Prostate gland (tissue), 2 donors: ENCODE data around the gene DEDD2. TPM values are rescaled to one million over a fixed set of nuclear protein-coding genes. Genes with fewer than 3 reads are reported as not detected.

ENCODE experiments used
- DNase-seq: peaks from one replicate; pipeline ENCODE4 v3.0.0-alpha.2; 2019; ENCODE audit warnings: low spot score
- H3K27ac ChIP-seq, 2 donors: fragments of 200-600 bp; sonication (generic); 2 replicates each; pipeline ENCODE4 v1.5.1; 2017 to 2019
- H3K27me3 ChIP-seq: fragments of 200-600 bp; sonication (generic); replicated peaks from 2 replicates; pipeline ENCODE4 v1.5.1; 2019; ENCODE audit not compliant: insufficient read depth
- H3K36me3 ChIP-seq, 2 donors: fragments of 200-600 bp; sonication (generic); 1 replicate in 1 of 2; 2 replicates in 1 of 2; pipeline versions ENCODE4 v1.5.1 to v1.8.1; 2017 to 2019
- H3K4me1 ChIP-seq: fragments of 200-600 bp; sonication (generic); replicated peaks from 2 replicates; pipeline ENCODE4 v1.5.1; 2019
- H3K4me3 ChIP-seq, 2 donors: fragments of 200-600 bp; sonication (generic); 2 replicates each; pipeline ENCODE4 v1.5.1; 2017 to 2019
- H3K9me3 ChIP-seq: fragments of 200-600 bp; sonication (generic); 2 replicates; pipeline ENCODE4 v1.5.1; 2017
- POLR2A ChIP-seq: fragments of 450-650 bp; IDR thresholded peaks from one replicate; pipeline ENCODE4 v1.6.1; 2016; ENCODE audit warnings: antibody characterized with exemption, mild to moderate bottlenecking
- POLR2AphosphoS5 ChIP-seq: sonication (generic); formaldehyde crosslinking; IDR thresholded peaks from one replicate; pipeline ENCODE4 v1.6.1; 2017; ENCODE audit warnings: antibody characterized with exemption
- WGBS: methylation state at CpG from one replicate; pipeline ENCODE4 v1.1.5; 2018; 5-methylcytosine and 5-hydroxymethylcytosine counted together
- intact Hi-C: fragments of 100-400 bp; cut with DNase I; formaldehyde crosslinking; loops from one replicate; pipeline ENCODE4 v1.14.2; 2022
- total RNA-seq, 2 donors: library from RNA; depleted of rRNA; stranded (reverse); fragments of >200 nt; gene quantifications; one replicate each; pipeline ENCODE4 v1.1.0, GENCODE V29; 2016
- TF ChIP-seq, protein P1 (sequence below), 4 experiments: fragments of 200-600 bp in 2 of 4; fragments of 450-650 bp in 2 of 4; sonication (generic) in 2 of 4; IDR thresholded peaks; 1 replicate in 3 of 4; 2 replicates in 1 of 4; pipeline ENCODE4 v1.5.1; 2016 to 2019; ENCODE audit warnings: antibody characterized with exemption in 4 of 4, mild to moderate bottlenecking in 2 of 4, moderate library complexity in 2 of 4

The DEDD2 gene
- total RNA-seq, 2 donors from 2014 or later: 70.3 to 98.1 TPM

GRCh38 chr19:42150911-42151361 lies 66.5 kb downstream of the DEDD2 start:
- Histone ChIP-seq H3K4me1 (no peaks in the 10 kb centered on the region), H3K36me3 (no peaks in the 10 kb centered on the region), H3K27me3 (peaks cover 13% of the 10 kb centered on the region), H3K9me3 (no peaks in the 10 kb centered on the region), H3K4me3 (no peak overlapping the region), H3K27ac (no peak overlapping the region)
- intact Hi-C loops: no loop called here
- 23% methylated on average over 8 of the region's 9 CpGs for whole genome bisulfite sequencing
- TF ChIP-seq POLR2AphosphoS5 (no peak), POLR2A (no peak)
- TF ChIP-seq, protein P1, sequence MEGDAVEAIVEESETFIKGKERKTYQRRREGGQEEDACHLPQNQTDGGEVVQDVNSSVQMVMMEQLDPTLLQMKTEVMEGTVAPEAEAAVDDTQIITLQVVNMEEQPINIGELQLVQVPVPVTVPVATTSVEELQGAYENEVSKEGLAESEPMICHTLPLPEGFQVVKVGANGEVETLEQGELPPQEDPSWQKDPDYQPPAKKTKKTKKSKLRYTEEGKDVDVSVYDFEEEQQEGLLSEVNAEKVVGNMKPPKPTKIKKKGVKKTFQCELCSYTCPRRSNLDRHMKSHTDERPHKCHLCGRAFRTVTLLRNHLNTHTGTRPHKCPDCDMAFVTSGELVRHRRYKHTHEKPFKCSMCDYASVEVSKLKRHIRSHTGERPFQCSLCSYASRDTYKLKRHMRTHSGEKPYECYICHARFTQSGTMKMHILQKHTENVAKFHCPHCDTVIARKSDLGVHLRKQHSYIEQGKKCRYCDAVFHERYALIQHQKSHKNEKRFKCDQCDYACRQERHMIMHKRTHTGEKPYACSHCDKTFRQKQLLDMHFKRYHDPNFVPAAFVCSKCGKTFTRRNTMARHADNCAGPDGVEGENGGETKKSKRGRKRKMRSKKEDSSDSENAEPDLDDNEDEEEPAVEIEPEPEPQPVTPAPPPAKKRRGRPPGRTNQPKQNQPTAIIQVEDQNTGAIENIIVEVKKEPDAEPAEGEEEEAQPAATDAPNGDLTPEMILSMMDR (IDR thresholded peaks at IDR 0.05): no peak
- no peak for DNase-seq

DNA sequence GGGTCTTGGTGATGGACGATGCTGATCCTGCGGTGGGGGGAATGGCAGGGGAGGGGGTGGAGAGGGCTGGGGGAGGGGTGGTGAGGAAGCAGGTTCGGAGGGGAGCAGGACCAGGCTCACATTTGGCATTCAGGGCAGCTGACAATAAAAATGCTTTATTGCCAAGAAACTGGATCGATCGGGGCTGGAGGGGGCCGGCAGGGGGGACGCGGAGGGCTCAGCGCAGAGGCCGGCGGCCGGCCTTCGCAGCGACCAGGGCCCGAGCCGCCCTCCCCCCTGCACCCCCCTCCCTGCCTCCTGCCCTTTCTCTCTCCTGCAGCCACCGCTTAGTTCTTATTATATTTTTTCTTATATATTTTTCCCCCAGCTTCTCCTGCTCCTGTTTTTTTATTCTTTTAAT lies 67.1 kb downstream of the DEDD2 start:
- no peaks in the 10 kb centered on the region for H3K4me1 ChIP-seq
- 11% methylated on average over 17 of the region's 17 CpGs for WGBS
- peaks cover 13% of the 10 kb centered on the region for H3K27me3 ChIP-seq
- H3K9me3 ChIP-seq: no peaks in the 10 kb centered on the region
- H3K4me3 ChIP-seq: no peak overlapping the region
- TF ChIP-seq, protein P1 (IDR thresholded peaks at IDR 0.05): no peak
- no peak for TF ChIP-seq POLR2AphosphoS5
- TF ChIP-seq POLR2A: no peak
- H3K36me3 ChIP-seq: no peaks in the 10 kb centered on the region
- DNase-seq: no peak
- intact Hi-C loops: no loop called here
- no peak overlapping the region for H3K27ac ChIP-seq

- no peak overlapping the region for H3K27ac ChIP-seq
- WGBS: 25% methylated on average over 5 of the region's 5 CpGs
- H3K4me3 ChIP-seq: no peak overlapping the region
- no peaks in the 10 kb centered on the region for H3K4me1 ChIP-seq
- TF ChIP-seq, protein P1 (IDR thresholded peaks at IDR 0.05): no peak
- no peak for TF ChIP-seq POLR2A
- intact Hi-C loops: no loop called here
- peaks cover 13% of the 10 kb centered on the region for H3K27me3 ChIP-seq
- no peaks in the 10 kb centered on the region for H3K36me3 ChIP-seq
- no peak for DNase-seq
- H3K9me3 ChIP-seq: no peaks in the 10 kb centered on the region
Observed at GRCh38 chr19:42149447-42150202, 67.9 kb downstream of the DEDD2 start.

Other genes with a start within 250 kb of the DEDD2 start
- 1 to 10 TPM in 1 of 2 donors, under 1 TPM in 1; 0.27 to 3.7 TPM for gene ATP1A3, start 223.4 kb downstream of the DEDD2 start, total RNA-seq
- 10 to 100 TPM in 1 of 2 donors, 1 to 10 TPM in 1; 1.3 to 25.2 TPM for gene GRIK5, start 147.5 kb downstream of the DEDD2 start, total RNA-seq
- gene ZNF574, start 141.5 kb downstream of the DEDD2 start, total RNA-seq: 10 to 100 TPM; 24.4 to 44.1 TPM
- 10 to 100 TPM in 1 of 2 donors, 1 to 10 TPM in 1; 3.4 to 17.4 TPM for gene POU2F2, start 85.2 kb downstream of the DEDD2 start, total RNA-seq
- gene ZNF526, start 2.6 kb upstream of the DEDD2 start, total RNA-seq: 10 to 100 TPM in 1 of 2 donors, 1 to 10 TPM in 1; 8.2 to 14.1 TPM
- 10 to 100 TPM; 37.1 to 61.6 TPM for gene GSK3A, start 24.9 kb upstream of the DEDD2 start, total RNA-seq
- gene ERF, start 37.5 kb upstream of the DEDD2 start, total RNA-seq: 100 to 1,000 TPM in 1 of 2 donors, 10 to 100 TPM in 1; 33.9 to 121 TPM
- 100 to 1,000 TPM in 1 of 2 donors, 10 to 100 TPM in 1; 64.6 to 145 TPM for gene CIC, start 51.6 kb upstream of the DEDD2 start, total RNA-seq
- 1 to 10 TPM in 1 of 2 donors, under 1 TPM in 1; 0.32 to 8.4 TPM for gene PRR19, start 84.5 kb upstream of the DEDD2 start, total RNA-seq
- gene PAFAH1B3, start 84.9 kb upstream of the DEDD2 start, total RNA-seq: 10 to 100 TPM; 36.6 to 48.5 TPM
- gene TMEM145, start 95.6 kb upstream of the DEDD2 start, total RNA-seq: under 1 TPM in 1 of 2 donors, not detected in 1; 0.85 TPM
- gene MEGF8, start 108.0 kb upstream of the DEDD2 start, total RNA-seq: 10 to 100 TPM; 22.8 to 30.7 TPM
- 1 to 10 TPM; 3.4 to 9.4 TPM for gene CNFN, start 172.6 kb upstream of the DEDD2 start, total RNA-seq
- gene LIPE, start 209.7 kb upstream of the DEDD2 start, total RNA-seq: 10 to 100 TPM; 10.2 to 24.8 TPM
- gene CXCL17, start 225.3 kb upstream of the DEDD2 start, total RNA-seq: 1 to 10 TPM; 2.4 to 4.8 TPM